GM23338 (cell line): ENCODE measurements around the gene TVP23A. TPM values are rescaled to one million over a fixed set of nuclear protein-coding genes. Genes with fewer than 3 reads are reported as not detected.

Experiments
- CREB1 ChIP-seq: fragments of 250-450 bp; sonication (Bioruptor Pico); IDR thresholded peaks from 2 replicates; pipeline ENCODE4 v1.5.0; 2020; ENCODE audit warnings: low read depth, mild to moderate bottlenecking, moderate library complexity
- ETS1 ChIP-seq: IDR thresholded peaks from 2 replicates; pipeline ENCODE4 v1.6.1; 2016; ENCODE audit warnings: antibody characterized with exemption
- EZH2 ChIP-seq: fragments of 200-600 bp; sonication (generic); IDR thresholded peaks from one replicate; pipeline ENCODE4 v1.8.0; 2017; ENCODE audit warnings: antibody characterized with exemption, mild to moderate bottlenecking, low read depth; ENCODE audit not compliant: unreplicated experiment
- EZH2phosphoT487 ChIP-seq: fragments of 200-600 bp; sonication (generic); IDR thresholded peaks from one replicate; pipeline ENCODE4 v1.8.1; 2018; ENCODE audit warnings: antibody characterized with exemption; ENCODE audit not compliant: unreplicated experiment
- NANOG ChIP-seq: IDR thresholded peaks from 2 replicates; pipeline ENCODE4 v1.6.1; 2016; ENCODE audit warnings: antibody characterized with exemption, borderline replicate concordance
- POLR2AphosphoS5 ChIP-seq: IDR thresholded peaks from 2 replicates; pipeline ENCODE4 v1.6.1; 2016; ENCODE audit warnings: antibody characterized with exemption, low read depth
- STAT1 ChIP-seq: IDR thresholded peaks from one replicate; pipeline ENCODE4 v1.6.1; 2016; ENCODE audit warnings: antibody characterized with exemption; ENCODE audit not compliant: unreplicated experiment
- ZNF114 ChIP-seq: fragments of 250-450 bp; sonication (Bioruptor Pico); IDR thresholded peaks from 2 replicates; pipeline ENCODE4 v1.5.0; 2020; ENCODE audit warnings: mild to moderate bottlenecking, moderate library complexity
- polyA plus RNA-seq: library from polyadenylated mRNA; unstranded; fragments of >200 nt; fragmentation: Nextera tagmentation; extraction: Ambion mirVana; gene quantifications from 2 replicates; pipeline ENCODE4 v1.2.1, GENCODE V29; 2016
- total RNA-seq: library from RNA; depleted of rRNA; stranded (reverse); fragments of >200 nt; shearing (Covaris generic); gene quantifications from 2 replicates; pipeline ENCODE4 v1.2.3, GENCODE V29; 2014
- TF ChIP-seq, protein P1 (sequence below): fragments of 250-450 bp; sonication (Bioruptor Pico); IDR thresholded peaks from 2 replicates; pipeline ENCODE4 v1.5.0; 2020; ENCODE audit warnings: mild to moderate bottlenecking, moderate library complexity
- TF ChIP-seq, protein P2 (sequence below), 2 experiments: fragments of 200-600 bp in 1 of 2; sonication (generic) in 1 of 2; conservative IDR thresholded peaks; 2 replicates each; pipeline versions ENCODE4 v1.5.1 to v1.6.1; 2016 to 2017; ENCODE audit warnings: antibody characterized with exemption in 2 of 2, low read depth in 2 of 2, mild to moderate bottlenecking in 2 of 2, moderate library complexity in 1 of 2

Gene TVP23A
- total and polyA plus RNA-seq, 2 experiments from 2014 or later, result 2.8 to 4.5 TPM

DNA sequence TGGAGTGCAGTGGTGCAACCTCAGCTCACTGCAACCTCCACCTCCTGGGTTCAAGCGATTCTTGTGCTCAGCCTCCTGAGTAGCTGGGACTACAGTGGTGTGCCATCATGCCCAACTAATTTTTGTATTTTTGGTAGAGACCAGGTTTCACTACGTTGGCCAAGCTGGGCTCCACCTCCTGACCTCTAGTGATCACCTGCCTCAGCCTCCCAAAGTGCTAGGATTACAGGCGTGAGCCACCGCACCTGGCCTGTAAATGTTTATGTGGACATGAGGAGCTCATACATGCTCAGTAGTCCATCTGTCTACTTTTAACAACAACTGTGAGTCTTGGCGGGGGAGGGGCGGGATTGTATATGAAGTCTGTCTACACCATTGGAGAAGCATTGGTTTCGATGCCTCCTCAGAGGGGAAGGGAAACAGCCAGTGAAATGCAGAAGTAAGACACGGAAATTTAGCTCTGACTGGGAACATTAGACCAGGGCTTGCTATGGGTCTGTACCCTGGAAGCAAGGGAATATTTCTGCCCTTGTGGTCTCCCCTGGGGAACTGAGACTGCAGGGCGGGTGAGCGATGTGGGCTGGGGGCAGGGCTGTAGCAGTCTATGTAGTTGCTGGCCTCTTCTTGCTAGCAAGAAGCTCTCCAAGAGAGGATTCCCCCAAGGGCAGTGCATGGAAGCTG, 65.6 kb downstream of the TVP23A start (continued):
- TF ChIP-seq, protein P1, sequence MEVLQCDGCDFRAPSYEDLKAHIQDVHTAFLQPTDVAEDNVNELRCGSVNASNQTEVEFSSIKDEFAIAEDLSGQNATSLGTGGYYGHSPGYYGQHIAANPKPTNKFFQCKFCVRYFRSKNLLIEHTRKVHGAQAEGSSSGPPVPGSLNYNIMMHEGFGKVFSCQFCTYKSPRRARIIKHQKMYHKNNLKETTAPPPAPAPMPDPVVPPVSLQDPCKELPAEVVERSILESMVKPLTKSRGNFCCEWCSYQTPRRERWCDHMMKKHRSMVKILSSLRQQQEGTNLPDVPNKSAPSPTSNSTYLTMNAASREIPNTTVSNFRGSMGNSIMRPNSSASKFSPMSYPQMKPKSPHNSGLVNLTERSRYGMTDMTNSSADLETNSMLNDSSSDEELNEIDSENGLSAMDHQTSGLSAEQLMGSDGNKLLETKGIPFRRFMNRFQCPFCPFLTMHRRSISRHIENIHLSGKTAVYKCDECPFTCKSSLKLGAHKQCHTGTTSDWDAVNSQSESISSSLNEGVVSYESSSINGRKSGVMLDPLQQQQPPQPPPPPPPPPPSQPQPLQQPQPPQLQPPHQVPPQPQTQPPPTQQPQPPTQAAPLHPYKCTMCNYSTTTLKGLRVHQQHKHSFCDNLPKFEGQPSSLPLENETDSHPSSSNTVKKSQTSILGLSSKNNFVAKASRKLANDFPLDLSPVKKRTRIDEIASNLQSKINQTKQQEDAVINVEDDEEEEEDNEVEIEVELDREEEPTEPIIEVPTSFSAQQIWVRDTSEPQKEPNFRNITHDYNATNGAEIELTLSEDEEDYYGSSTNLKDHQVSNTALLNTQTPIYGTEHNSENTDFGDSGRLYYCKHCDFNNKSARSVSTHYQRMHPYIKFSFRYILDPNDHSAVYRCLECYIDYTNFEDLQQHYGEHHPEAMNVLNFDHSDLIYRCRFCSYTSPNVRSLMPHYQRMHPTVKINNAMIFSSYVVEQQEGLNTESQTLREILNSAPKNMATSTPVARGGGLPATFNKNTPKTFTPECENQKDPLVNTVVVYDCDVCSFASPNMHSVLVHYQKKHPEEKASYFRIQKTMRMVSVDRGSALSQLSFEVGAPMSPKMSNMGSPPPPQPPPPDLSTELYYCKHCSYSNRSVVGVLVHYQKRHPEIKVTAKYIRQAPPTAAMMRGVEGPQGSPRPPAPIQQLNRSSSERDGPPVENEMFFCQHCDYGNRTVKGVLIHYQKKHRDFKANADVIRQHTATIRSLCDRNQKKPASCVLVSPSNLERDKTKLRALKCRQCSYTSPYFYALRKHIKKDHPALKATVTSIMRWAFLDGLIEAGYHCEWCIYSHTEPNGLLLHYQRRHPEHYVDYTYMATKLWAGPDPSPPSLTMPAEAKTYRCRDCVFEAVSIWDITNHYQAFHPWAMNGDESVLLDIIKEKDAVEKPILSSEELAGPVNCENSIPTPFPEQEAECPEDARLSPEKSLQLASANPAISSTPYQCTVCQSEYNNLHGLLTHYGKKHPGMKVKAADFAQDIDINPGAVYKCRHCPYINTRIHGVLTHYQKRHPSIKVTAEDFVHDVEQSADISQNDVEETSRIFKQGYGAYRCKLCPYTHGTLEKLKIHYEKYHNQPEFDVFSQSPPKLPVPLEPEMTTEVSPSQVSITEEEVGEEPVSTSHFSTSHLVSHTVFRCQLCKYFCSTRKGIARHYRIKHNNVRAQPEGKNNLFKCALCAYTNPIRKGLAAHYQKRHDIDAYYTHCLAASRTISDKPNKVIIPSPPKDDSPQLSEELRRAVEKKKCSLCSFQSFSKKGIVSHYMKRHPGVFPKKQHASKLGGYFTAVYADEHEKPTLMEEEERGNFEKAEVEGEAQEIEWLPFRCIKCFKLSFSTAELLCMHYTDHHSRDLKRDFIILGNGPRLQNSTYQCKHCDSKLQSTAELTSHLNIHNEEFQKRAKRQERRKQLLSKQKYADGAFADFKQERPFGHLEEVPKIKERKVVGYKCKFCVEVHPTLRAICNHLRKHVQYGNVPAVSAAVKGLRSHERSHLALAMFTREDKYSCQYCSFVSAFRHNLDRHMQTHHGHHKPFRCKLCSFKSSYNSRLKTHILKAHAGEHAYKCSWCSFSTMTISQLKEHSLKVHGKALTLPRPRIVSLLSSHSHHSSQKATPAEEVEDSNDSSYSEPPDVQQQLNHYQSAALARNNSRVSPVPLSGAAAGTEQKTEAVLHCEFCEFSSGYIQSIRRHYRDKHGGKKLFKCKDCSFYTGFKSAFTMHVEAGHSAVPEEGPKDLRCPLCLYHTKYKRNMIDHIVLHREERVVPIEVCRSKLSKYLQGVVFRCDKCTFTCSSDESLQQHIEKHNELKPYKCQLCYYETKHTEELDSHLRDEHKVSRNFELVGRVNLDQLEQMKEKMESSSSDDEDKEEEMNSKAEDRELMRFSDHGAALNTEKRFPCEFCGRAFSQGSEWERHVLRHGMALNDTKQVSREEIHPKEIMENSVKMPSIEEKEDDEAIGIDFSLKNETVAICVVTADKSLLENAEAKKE (CRISPR knock-in tag), result no peak
- TF ChIP-seq STAT1 (no peak), EZH2phosphoT487 (no peak), NANOG (no peak), ZNF114 (CRISPR knock-in tag) (no peak), ETS1 (no peak), POLR2AphosphoS5 (no peak), EZH2 (no peak), CREB1 (CRISPR knock-in tag) (no peak)
- TF ChIP-seq, protein P2, sequence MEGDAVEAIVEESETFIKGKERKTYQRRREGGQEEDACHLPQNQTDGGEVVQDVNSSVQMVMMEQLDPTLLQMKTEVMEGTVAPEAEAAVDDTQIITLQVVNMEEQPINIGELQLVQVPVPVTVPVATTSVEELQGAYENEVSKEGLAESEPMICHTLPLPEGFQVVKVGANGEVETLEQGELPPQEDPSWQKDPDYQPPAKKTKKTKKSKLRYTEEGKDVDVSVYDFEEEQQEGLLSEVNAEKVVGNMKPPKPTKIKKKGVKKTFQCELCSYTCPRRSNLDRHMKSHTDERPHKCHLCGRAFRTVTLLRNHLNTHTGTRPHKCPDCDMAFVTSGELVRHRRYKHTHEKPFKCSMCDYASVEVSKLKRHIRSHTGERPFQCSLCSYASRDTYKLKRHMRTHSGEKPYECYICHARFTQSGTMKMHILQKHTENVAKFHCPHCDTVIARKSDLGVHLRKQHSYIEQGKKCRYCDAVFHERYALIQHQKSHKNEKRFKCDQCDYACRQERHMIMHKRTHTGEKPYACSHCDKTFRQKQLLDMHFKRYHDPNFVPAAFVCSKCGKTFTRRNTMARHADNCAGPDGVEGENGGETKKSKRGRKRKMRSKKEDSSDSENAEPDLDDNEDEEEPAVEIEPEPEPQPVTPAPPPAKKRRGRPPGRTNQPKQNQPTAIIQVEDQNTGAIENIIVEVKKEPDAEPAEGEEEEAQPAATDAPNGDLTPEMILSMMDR (conservative IDR thresholded peaks at IDR 0.05; ENCODE audit: low read depth in 2 of 2), result no peak
